ENCODE data around the gene NPEPL1. TPM values are rescaled to one million over a fixed set of nuclear protein-coding genes. Genes with fewer than 3 reads are reported as not detected.

NPEPL1 gene
- total RNA-seq, 1 experiment from 2014 or later = 31.1 TPM

DNA sequence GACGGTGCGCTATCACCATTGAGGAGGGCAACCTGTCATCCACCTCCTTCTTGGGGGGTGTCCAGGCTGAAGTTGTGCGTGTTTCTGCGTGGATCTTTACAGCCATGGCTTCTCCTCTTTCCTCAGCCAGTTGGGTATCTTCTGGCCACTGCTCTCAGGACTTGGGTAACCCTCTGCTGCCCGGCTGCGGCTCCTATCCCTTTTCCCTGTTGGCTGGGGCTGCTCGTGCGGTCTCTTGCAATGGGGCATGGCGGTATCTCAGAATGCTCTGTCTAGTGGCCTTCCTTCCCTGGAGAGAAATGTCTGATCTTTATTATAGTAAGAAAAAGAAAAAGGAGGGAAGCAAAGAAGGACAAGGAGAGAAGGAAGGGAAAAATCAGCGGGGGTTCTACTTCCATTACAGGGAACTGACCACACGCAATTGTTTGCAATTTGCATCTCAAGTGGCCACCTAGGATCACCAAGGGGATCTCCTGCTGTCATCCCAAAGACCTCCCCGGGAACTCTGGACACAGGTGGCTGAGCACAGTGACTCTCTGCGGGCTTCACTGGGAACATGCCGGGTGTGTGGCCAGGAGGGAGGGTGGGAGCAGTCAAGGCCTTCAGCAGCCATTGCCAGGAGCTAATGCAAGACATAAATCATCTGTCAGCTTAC lies 60.8 kb downstream of the NPEPL1 start:
- WGBS (ENCODE audit: extremely low coverage, insufficient read length, low lambda C conversion rate) = no CpG with 5 or more reads among the region's 14 CpGs
- Histone ChIP-seq H3K23ac (ENCODE audit: insufficient read length, low read depth, low read length) (no peak overlapping the region), H3K4me1 (ENCODE audit: insufficient read depth, low read length) (peaks cover 15% of the 10 kb centered on the region), H3K9ac (ENCODE audit: extremely low read depth, insufficient read length, low read length) (no peak overlapping the region), H3K79me2 (ENCODE audit: insufficient read depth, low read length) (no peaks in the 10 kb centered on the region), H3K4ac (ENCODE audit: low read depth, low read length) (no peak overlapping the region), H3K27ac (ENCODE audit: insufficient read length, low read depth, low read length) (no peak overlapping the region), H3K4me2 (ENCODE audit: insufficient read depth, insufficient read length, low read length) (no peak overlapping the region), H3K27me3 (ENCODE audit: insufficient read depth, low read length) (no peaks in the 10 kb centered on the region; the same call in 1 of the 2 replicates), H4K8ac (replicated peaks; ENCODE audit: insufficient read length, low read depth, low read length) (no peak overlapping the region), H2BK120ac (ENCODE audit: low read depth, low read length, poor library complexity, severe bottlenecking) (no peak overlapping the region), H3K14ac (ENCODE audit: insufficient read depth, low read length) (no peak overlapping the region), H2AFZ (ENCODE audit: low read length) (no peak overlapping the region), H4K5ac (ENCODE audit: insufficient read length, low read depth, low read length) (no peak overlapping the region), H3K79me1 (ENCODE audit: insufficient read depth, low read depth, low read length, poor library complexity, severe bottlenecking) (no peaks in the 10 kb centered on the region), H2AK5ac (ENCODE audit: insufficient read length, low read length) (no peak overlapping the region), H3T11ph (ENCODE audit: low read length) (no peak overlapping the region), H2BK5ac (ENCODE audit: insufficient read length, low read length) (no peak overlapping the region), H2BK12ac (ENCODE audit: insufficient read length, low read depth, low read length) (no peak overlapping the region), H3K18ac (ENCODE audit: insufficient read length, low read depth, low read length) (no peak overlapping the region), H4K91ac (ENCODE audit: insufficient read length, low read depth, low read length) (no peak overlapping the region), H3K23me2 (ENCODE audit: insufficient read length, low read depth, low read length, poor library complexity, severe bottlenecking) (no peaks in the 10 kb centered on the region), H3K56ac (ENCODE audit: insufficient read length, low read depth, low read length) (no peak overlapping the region), H4K20me1 (ENCODE audit: control insufficient read depth, insufficient read depth, insufficient read length) (no peaks in the 10 kb centered on the region), H3K9me3 (ENCODE audit: control insufficient read depth, low read depth, low read length) (no peaks in the 10 kb centered on the region), H2BK20ac (ENCODE audit: low read depth, low read length, poor library complexity, severe bottlenecking) (no peak overlapping the region), H2BK15ac (ENCODE audit: low read depth, low read length) (no peak overlapping the region)
- peak overlapping the region in 1 of 3 experiments; percentile 90; a peak in 2 of 7 replicates for H3K27ac Mint-ChIP-seq
- H3K36me3 Mint-ChIP-seq (ENCODE audit: insufficient read depth in 1 of 3, low read depth in 3 of 3) = peaks cover 0 to 12% (median 3%) of the 10 kb centered on the region in 3 experiments; a peak in 4 of 7 replicates
- TF ChIP-seq, protein P1, sequence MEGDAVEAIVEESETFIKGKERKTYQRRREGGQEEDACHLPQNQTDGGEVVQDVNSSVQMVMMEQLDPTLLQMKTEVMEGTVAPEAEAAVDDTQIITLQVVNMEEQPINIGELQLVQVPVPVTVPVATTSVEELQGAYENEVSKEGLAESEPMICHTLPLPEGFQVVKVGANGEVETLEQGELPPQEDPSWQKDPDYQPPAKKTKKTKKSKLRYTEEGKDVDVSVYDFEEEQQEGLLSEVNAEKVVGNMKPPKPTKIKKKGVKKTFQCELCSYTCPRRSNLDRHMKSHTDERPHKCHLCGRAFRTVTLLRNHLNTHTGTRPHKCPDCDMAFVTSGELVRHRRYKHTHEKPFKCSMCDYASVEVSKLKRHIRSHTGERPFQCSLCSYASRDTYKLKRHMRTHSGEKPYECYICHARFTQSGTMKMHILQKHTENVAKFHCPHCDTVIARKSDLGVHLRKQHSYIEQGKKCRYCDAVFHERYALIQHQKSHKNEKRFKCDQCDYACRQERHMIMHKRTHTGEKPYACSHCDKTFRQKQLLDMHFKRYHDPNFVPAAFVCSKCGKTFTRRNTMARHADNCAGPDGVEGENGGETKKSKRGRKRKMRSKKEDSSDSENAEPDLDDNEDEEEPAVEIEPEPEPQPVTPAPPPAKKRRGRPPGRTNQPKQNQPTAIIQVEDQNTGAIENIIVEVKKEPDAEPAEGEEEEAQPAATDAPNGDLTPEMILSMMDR (conservative IDR thresholded peaks at IDR 0.05) = no peak
- peak; percentile 73 for DNase-seq
- H3K27me3 Mint-ChIP-seq (ENCODE audit: low read depth) = peaks cover 95% of the 10 kb centered on the region
- peaks cover 42 to 54% of the 10 kb centered on the region in 2 experiments for H3K4me1 Mint-ChIP-seq
- peaks cover 0 to 3% of the 10 kb centered on the region in 2 experiments; a peak in 3 of 5 replicates for H3K9me3 Mint-ChIP-seq
- H3K4me3 Mint-ChIP-seq = peak overlapping the region in 1 of 2 experiments; percentile 24; a peak in 1 of 5 replicates

All from H9 (cell line).